CD4-positive, alpha-beta memory T cell (primary cell): Measurements from ENCODE around the gene CREBBP. TPM values are rescaled to one million over a fixed set of nuclear protein-coding genes. Genes with fewer than 3 reads are reported as not detected.

Experiments used
- CTCF ChIA-PET: fragments of 350-600 bp; sonication (Branson Sonifier 250); formaldehyde crosslinking; loops from one replicate; lab custom pipeline; 2021; ENCODE audit warnings: inconsistent platforms; ENCODE audit not compliant: partially characterized antibody; lab: Charles Lee
- POLR2A ChIA-PET: fragments of 350-600 bp; sonication (Branson Sonifier 250); formaldehyde crosslinking; loops from one replicate; lab custom pipeline; 2021; ENCODE audit not compliant: partially characterized antibody; lab: Charles Lee
- DNase-seq, 5 donors: peaks; one replicate each; pipeline versions ENCODE4 v3.0.0 to v3.0.0-alpha.2; 2020 to 2022; ENCODE audit warnings: mixed read lengths in 1 of 5
- H3K27ac ChIP-seq: one replicate; pipeline ENCODE4 v1.7.0; 2013; ENCODE audit warnings: low read depth, low read length
- H3K27me3 ChIP-seq: 2 replicates; pipeline ENCODE4 v1.7.0; 2013; ENCODE audit warnings: mild to moderate bottlenecking, low read length, moderate library complexity; ENCODE audit not compliant: insufficient read depth
- H3K36me3 ChIP-seq: 2 replicates; pipeline ENCODE4 v1.7.0; 2013; ENCODE audit warnings: mild to moderate bottlenecking, low read length, moderate library complexity; ENCODE audit not compliant: insufficient read depth
- H3K4me1 ChIP-seq: 2 replicates; pipeline ENCODE4 v1.7.0; 2013; ENCODE audit warnings: mild to moderate bottlenecking, low read length, moderate library complexity; ENCODE audit not compliant: insufficient read depth
- H3K4me3 ChIP-seq, 2 donors: one replicate each; pipeline ENCODE4 v1.7.0; 2013; ENCODE audit warnings: low read length in 2 of 2, mild to moderate bottlenecking in 1 of 2
- H3K9me3 ChIP-seq, 2 donors: one replicate each; pipeline ENCODE4 v1.7.0; 2013; ENCODE audit warnings: low read length in 2 of 2, control low read depth in 1 of 2; ENCODE audit not compliant: control insufficient read depth in 1 of 2
- H3K27ac Mint-ChIP-seq, 7 donors: one replicate each; pipeline ENCODE4 v1.8.0; 2020 to 2021; ENCODE audit warnings: mixed read lengths in 7 of 7, mild to moderate bottlenecking in 6 of 7, inconsistent platforms in 3 of 7, moderate library complexity in 3 of 7
- H3K27me3 Mint-ChIP-seq, 2 donors: one replicate each; pipeline ENCODE4 v1.8.0; 2020 to 2021; ENCODE audit warnings: mixed read lengths in 2 of 2
- H3K36me3 Mint-ChIP-seq, 2 donors: one replicate each; pipeline ENCODE4 v1.8.0; 2020 to 2021; ENCODE audit warnings: mixed read lengths in 2 of 2, inconsistent platforms in 1 of 2, mild to moderate bottlenecking in 1 of 2
- H3K4me1 Mint-ChIP-seq, 4 donors: one replicate each; pipeline ENCODE4 v1.8.0; 2020 to 2021; ENCODE audit warnings: mixed read lengths in 4 of 4, mild to moderate bottlenecking in 1 of 4
- H3K4me3 Mint-ChIP-seq, 8 donors: one replicate each; pipeline ENCODE4 v1.8.0; 2020 to 2021; ENCODE audit warnings: mixed read lengths in 8 of 8, mild to moderate bottlenecking in 7 of 8, moderate library complexity in 6 of 8, inconsistent platforms in 3 of 8
- H3K9me3 Mint-ChIP-seq, 8 donors: one replicate each; pipeline ENCODE4 v1.8.0; 2020 to 2021; ENCODE audit warnings: mixed read lengths in 8 of 8, mild to moderate bottlenecking in 5 of 8, inconsistent platforms in 3 of 8, moderate library complexity in 1 of 8
- intact Hi-C: fragments of 100-400 bp; cut with micrococcal nuclease; formaldehyde crosslinking; loops from one replicate; pipeline ENCODE4 v1.15.1; 2023
- polyA plus RNA-seq, 2 donors: library from polyadenylated mRNA; unstranded; fragments of 300-500 nt; fragmentation: Illumina TruSeq; gene quantifications; one replicate each; pipeline ENCODE4 v1.2.3, GENCODE V29; 2021
- total RNA-seq, 2 experiments: library from RNA; stranded (reverse); gene quantifications; one replicate each; pipeline ENCODE4 v1.2.3, GENCODE V29; 2021

Gene CREBBP
- total and polyA plus RNA-seq, 4 experiments from 2014 or later: 0.60 to 133 (median 68.3) TPM

GRCh38 chr16:3769013-3769412 lies 111.5 kb downstream of the CREBBP start:
- POLR2A ChIA-PET: no interaction called here
- Histone ChIP-seq H3K36me3 (peaks cover 63% of the 10 kb centered on the region), H3K9me3 (no peaks in the 10 kb centered on the region), H3K27me3 (no peaks in the 10 kb centered on the region), H3K27ac (no peak overlapping the region), H3K4me1 (no peaks in the 10 kb centered on the region), H3K4me3 (no peak overlapping the region)
- CTCF ChIA-PET: no interaction called here
- H3K4me1 Mint-ChIP-seq: peaks cover 0 to 4% (median under 1%) of the 10 kb centered on the region in 4 donors
- H3K4me3 Mint-ChIP-seq: no peak overlapping the region
- no peaks in the 10 kb centered on the region for H3K9me3 Mint-ChIP-seq
- peaks cover 46 to 69% of the 10 kb centered on the region in 2 donors for H3K36me3 Mint-ChIP-seq
- DNase-seq: no peak
- H3K27me3 Mint-ChIP-seq: no peaks in the 10 kb centered on the region
- intact Hi-C loops: no loop called here
- no peak overlapping the region for H3K27ac Mint-ChIP-seq

- Mint-ChIP-seq H3K4me3 (no peak overlapping the region), H3K9me3 (no peaks in the 10 kb centered on the region), H3K27ac (peak overlapping the region in 5 of 7 donors; percentile 3 to 56 (median 24)), H3K4me1 (peaks cover 0 to 2% (median 0%) of the 10 kb centered on the region in 4 donors), H3K36me3 (peaks cover 37 to 69% of the 10 kb centered on the region in 2 donors), H3K27me3 (no peaks in the 10 kb centered on the region)
- intact Hi-C loops: no loop called here
- Histone ChIP-seq H3K36me3 (peaks cover 63% of the 10 kb centered on the region), H3K4me1 (no peaks in the 10 kb centered on the region), H3K9me3 (no peaks in the 10 kb centered on the region), H3K27ac (no peak overlapping the region), H3K4me3 (no peak overlapping the region), H3K27me3 (no peaks in the 10 kb centered on the region)
- no peak for DNase-seq
- CTCF ChIA-PET: interaction anchor here (0.6 kb wide), 1 partner anchor 264 kb away, joined by 3 read pairs; no protein-coding TSS in a partner anchor
- POLR2A ChIA-PET: interaction anchor here (0.9 kb wide), 1 partner anchor 50 kb away, joined by 3 read pairs; the partner anchor contains the start of gene TRAP1
Observed at GRCh38 chr16:3767333-3767986, 113.1 kb downstream of the CREBBP start.

- Histone ChIP-seq H3K36me3 (peaks cover 70% of the 10 kb centered on the region), H3K4me1 (no peaks in the 10 kb centered on the region), H3K4me3 (no peak overlapping the region), H3K27me3 (no peaks in the 10 kb centered on the region), H3K9me3 (no peaks in the 10 kb centered on the region), H3K27ac (no peak overlapping the region)
- H3K4me3 Mint-ChIP-seq: no peak overlapping the region
- DNase-seq: no peak
- POLR2A ChIA-PET: no interaction called here
- no peak overlapping the region for H3K27ac Mint-ChIP-seq
- H3K9me3 Mint-ChIP-seq: no peaks in the 10 kb centered on the region
- H3K4me1 Mint-ChIP-seq: peaks cover 0 to 2% (median 0%) of the 10 kb centered on the region in 4 donors
- no peaks in the 10 kb centered on the region for H3K27me3 Mint-ChIP-seq
- CTCF ChIA-PET: no interaction called here
- peaks cover 42 to 76% of the 10 kb centered on the region in 2 donors for H3K36me3 Mint-ChIP-seq
- intact Hi-C loops: no loop called here
Observed at GRCh38 chr16:3766177-3766576, 114.3 kb downstream of the CREBBP start.

- Histone ChIP-seq H3K36me3 (peaks cover 57% of the 10 kb centered on the region), H3K27ac (no peak overlapping the region), H3K27me3 (no peaks in the 10 kb centered on the region), H3K9me3 (no peaks in the 10 kb centered on the region), H3K4me1 (no peaks in the 10 kb centered on the region), H3K4me3 (no peak overlapping the region)
- DNase-seq: no peak
- H3K36me3 Mint-ChIP-seq: peaks cover 30 to 68% of the 10 kb centered on the region in 2 donors
- no peak overlapping the region for H3K4me3 Mint-ChIP-seq
- intact Hi-C loops: no loop called here
- peaks cover 0 to 4% (median 0%) of the 10 kb centered on the region in 4 donors for H3K4me1 Mint-ChIP-seq
- CTCF ChIA-PET: interaction anchor here (0.9 kb wide), 1 partner anchor 110 kb away, joined by 3 read pairs; no protein-coding TSS in a partner anchor
- no peaks in the 10 kb centered on the region for H3K9me3 Mint-ChIP-seq
- H3K27ac Mint-ChIP-seq: no peak overlapping the region
- POLR2A ChIA-PET: interaction anchor here (1.0 kb wide), 1 partner anchor 16 kb away, joined by 3 read pairs; no protein-coding TSS in a partner anchor
- H3K27me3 Mint-ChIP-seq: no peaks in the 10 kb centered on the region
Observed at GRCh38 chr16:3764409-3764808, 116.1 kb downstream of the CREBBP start.

GRCh38 chr16:3762107-3762750 lies 118.3 kb downstream of the CREBBP start:
- H3K4me3 Mint-ChIP-seq: no peak overlapping the region
- Histone ChIP-seq H3K9me3 (no peaks in the 10 kb centered on the region), H3K27me3 (no peaks in the 10 kb centered on the region), H3K4me3 (no peak overlapping the region), H3K27ac (no peak overlapping the region), H3K4me1 (no peaks in the 10 kb centered on the region), H3K36me3 (peaks cover 52% of the 10 kb centered on the region)
- ChIA-PET POLR2A (no interaction called here), CTCF (no interaction called here)
- intact Hi-C loops: no loop called here
- no peak for DNase-seq
- no peaks in the 10 kb centered on the region for H3K9me3 Mint-ChIP-seq
- no peaks in the 10 kb centered on the region for H3K27me3 Mint-ChIP-seq
- H3K4me1 Mint-ChIP-seq: peaks cover 0 to 2% (median 0%) of the 10 kb centered on the region in 4 donors
- H3K36me3 Mint-ChIP-seq: peaks cover 27 to 70% of the 10 kb centered on the region in 2 donors
- no peak overlapping the region for H3K27ac Mint-ChIP-seq

GRCh38 chr16:3761375-3762106 lies 119.0 kb downstream of the CREBBP start:
- intact Hi-C loops: no loop called here
- Mint-ChIP-seq H3K4me3 (no peak overlapping the region), H3K27ac (peak overlapping the region in 1 of 7 donors; percentile 41), H3K9me3 (no peaks in the 10 kb centered on the region), H3K4me1 (peaks cover 0 to 2% (median 0%) of the 10 kb centered on the region in 4 donors), H3K27me3 (no peaks in the 10 kb centered on the region), H3K36me3 (peaks cover 22 to 70% of the 10 kb centered on the region in 2 donors)
- Histone ChIP-seq H3K4me3 (no peak overlapping the region), H3K27ac (no peak overlapping the region), H3K27me3 (no peaks in the 10 kb centered on the region), H3K4me1 (no peaks in the 10 kb centered on the region), H3K36me3 (peaks cover 48% of the 10 kb centered on the region), H3K9me3 (no peaks in the 10 kb centered on the region)
- POLR2A ChIA-PET: no interaction called here
- no peak for DNase-seq
- CTCF ChIA-PET: no interaction called here

- Histone ChIP-seq H3K4me1 (no peaks in the 10 kb centered on the region), H3K27me3 (no peaks in the 10 kb centered on the region), H3K9me3 (no peaks in the 10 kb centered on the region), H3K27ac (no peak overlapping the region), H3K36me3 (peaks cover 41% of the 10 kb centered on the region), H3K4me3 (no peak overlapping the region)
- peak overlapping the region in 1 of 7 donors; percentile 61 for H3K27ac Mint-ChIP-seq
- peaks cover 24 to 70% of the 10 kb centered on the region in 2 donors for H3K36me3 Mint-ChIP-seq
- H3K4me1 Mint-ChIP-seq: peaks cover 0 to 2% (median under 1%) of the 10 kb centered on the region in 4 donors
- no peaks in the 10 kb centered on the region for H3K9me3 Mint-ChIP-seq
- intact Hi-C loops: no loop called here
- no peak for DNase-seq
- ChIA-PET POLR2A (no interaction called here), CTCF (no interaction called here)
- no peaks in the 10 kb centered on the region for H3K27me3 Mint-ChIP-seq
- no peak overlapping the region for H3K4me3 Mint-ChIP-seq
Observed at GRCh38 chr16:3760518-3760917, 120.0 kb downstream of the CREBBP start.
